Upper lobe of left lung (tissue), 6 donors: ENCODE data around the gene TOGARAM2. TPM values are rescaled to one million over a fixed set of nuclear protein-coding genes. Genes with fewer than 3 reads are reported as not detected.

Source experiments
- ATAC-seq, 2 donors: fragments of 200-7000 bp; cut with Tn5 transposase; one replicate each; pipeline ENCODE4 v1.9.1; 2022; ENCODE audit warnings: mild to moderate bottlenecking in 2 of 2, moderate library complexity in 2 of 2; ENCODE audit not compliant: low FRiP score in 2 of 2
- DNase-seq, 2 donors: peaks; one replicate each; pipeline ENCODE4 v3.0.0-alpha.2; 2019 to 2020
- H3K27ac ChIP-seq, 4 donors: fragments of 200-600 bp; sonication (generic); one replicate each; pipeline ENCODE4 v1.5.1; 2016 to 2019
- H3K27me3 ChIP-seq, 4 donors: fragments of 200-600 bp; sonication (generic); one replicate each; pipeline ENCODE4 v1.5.1; 2017 to 2019
- H3K36me3 ChIP-seq, 4 donors: fragments of 200-600 bp; sonication (generic); one replicate each; pipeline ENCODE4 v1.5.1; 2016 to 2019
- H3K4me1 ChIP-seq, 4 donors: fragments of 200-600 bp; sonication (generic); one replicate each; pipeline ENCODE4 v1.5.1; 2018 to 2019
- H3K4me3 ChIP-seq, 4 donors: fragments of 200-600 bp; sonication (generic); one replicate each; pipeline ENCODE4 v1.5.1; 2017 to 2019; ENCODE audit warnings: mild to moderate bottlenecking in 2 of 4, moderate library complexity in 1 of 4
- H3K9me3 ChIP-seq, 4 donors: fragments of 200-600 bp; sonication (generic); one replicate each; pipeline ENCODE4 v1.5.1; 2018 to 2019
- EP300 ChIP-seq, 4 donors: sonication (generic); formaldehyde crosslinking; IDR thresholded peaks; one replicate each; pipeline ENCODE4 v1.5.1; 2017; ENCODE audit warnings: antibody characterized with exemption in 4 of 4, control low read depth in 2 of 4
- POLR2A ChIP-seq, 4 donors: fragments of 450-650 bp; IDR thresholded peaks; one replicate each; pipeline ENCODE4 v1.5.1; 2016 to 2017; ENCODE audit warnings: antibody characterized with exemption in 4 of 4, mild to moderate bottlenecking in 2 of 4
- POLR2AphosphoS5 ChIP-seq, 2 donors: sonication (generic); formaldehyde crosslinking; IDR thresholded peaks; one replicate each; pipeline ENCODE4 v1.5.1; 2017; ENCODE audit warnings: antibody characterized with exemption in 2 of 2
- WGBS, 2 donors: methylation state at CpG; one replicate each; pipeline ENCODE4 v1.1.5; 2017 to 2018; 5-methylcytosine and 5-hydroxymethylcytosine counted together
- small RNA-seq, 4 donors: library from RNA; depleted of rRNA; stranded (forward); fragments of <200 nt; gene quantifications; one replicate each; pipeline ENCODE3, GENCODE V24; 2016
- total RNA-seq, 6 donors: library from RNA; depleted of rRNA in 4 of 6; stranded (reverse); fragments of >200 nt in 4 of 6; gene quantifications; one replicate each; pipeline versions ENCODE4 v1.1.0 to v1.2.1, GENCODE V29; 2016 to 2021
- TF ChIP-seq, protein P1 (sequence below), 6 experiments: fragments of 450-650 bp in 4 of 6; fragments of 200-600 bp in 2 of 6; sonication (generic) in 2 of 6; IDR thresholded peaks; one replicate each; pipeline ENCODE4 v1.5.1; 2016 to 2019; ENCODE audit warnings: antibody characterized with exemption in 6 of 6
- donor health status: DM: no; HTN: no; CAD: no; lungs with moderate emphysema.
- donor health status: DM: no; HTN: yes; CAD: no; lungs with severe emphysema.

Gene TOGARAM2
- total RNA-seq, 6 donors from 2014 or later = 0.37 to 24.5 (median 10.9) TPM

DNA sequence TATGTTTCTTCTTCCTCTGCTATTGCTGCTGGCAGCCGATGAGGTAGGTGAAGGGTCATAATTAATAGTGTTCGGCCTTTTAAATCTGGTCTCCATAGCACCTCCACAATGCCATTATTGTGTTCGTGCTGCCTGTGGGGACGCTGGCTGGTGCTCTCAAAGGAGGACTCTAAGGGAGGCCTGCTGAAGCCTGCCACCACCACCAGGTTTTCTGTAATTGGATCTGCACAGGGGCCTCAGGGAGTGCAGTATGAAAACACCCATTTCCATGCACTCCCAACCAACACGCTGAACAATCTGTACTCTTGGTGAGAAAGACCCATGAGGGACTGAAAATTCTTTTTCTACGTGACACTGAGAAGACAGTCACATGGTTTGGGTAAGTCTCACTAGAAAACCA lies 116.5 kb downstream of the TOGARAM2 start:
- H3K27me3 ChIP-seq = no peaks in the 10 kb centered on the region

DNA sequence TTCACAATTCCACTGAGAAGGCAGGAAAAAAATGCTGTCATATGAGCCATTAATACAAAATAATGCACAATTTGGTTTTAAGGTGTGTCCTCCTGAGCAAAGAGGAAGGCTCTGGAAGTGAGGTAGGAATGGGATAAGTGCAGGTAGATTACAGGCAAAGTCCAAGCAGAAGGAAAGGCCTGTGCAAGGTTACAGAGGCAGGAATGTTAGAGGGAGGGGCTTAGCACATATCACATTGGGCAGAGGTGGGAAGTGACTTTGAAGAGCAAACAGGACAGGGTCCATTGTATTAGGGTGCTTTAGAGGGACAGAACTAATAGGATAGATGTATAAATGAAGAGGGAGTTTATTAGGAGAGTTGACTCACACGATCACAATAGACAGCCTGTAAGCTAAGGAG lies 119.5 kb downstream of the TOGARAM2 start:
- Histone ChIP-seq H3K36me3 (no peaks in the 10 kb centered on the region), H3K4me1 (no peaks in the 10 kb centered on the region), H3K9me3 (no peaks in the 10 kb centered on the region), H3K27ac (no peak overlapping the region), H3K27me3 (no peaks in the 10 kb centered on the region), H3K4me3 (no peak overlapping the region)
- 81 to 100% methylated on average over 1 of the region's 1 CpG for WGBS, 2 donors
- DNase-seq (no peak), ATAC-seq (no peak)
- no peak for TF ChIP-seq POLR2A (IDR thresholded peaks at IDR 0.05)
- no peak for TF ChIP-seq POLR2AphosphoS5 (IDR thresholded peaks at IDR 0.05)

More for the DNA sequence above, 116.5 kb downstream of the TOGARAM2 start:
- H3K9me3 ChIP-seq = no peaks in the 10 kb centered on the region
- H3K4me1 ChIP-seq = no peaks in the 10 kb centered on the region
- no peak overlapping the region for H3K4me3 ChIP-seq
- H3K36me3 ChIP-seq = no peaks in the 10 kb centered on the region
- TF ChIP-seq POLR2A (IDR thresholded peaks at IDR 0.05) (no peak), EP300 (IDR thresholded peaks at IDR 0.05) (no peak), POLR2AphosphoS5 (IDR thresholded peaks at IDR 0.05) (no peak)
- TF ChIP-seq, protein P1, sequence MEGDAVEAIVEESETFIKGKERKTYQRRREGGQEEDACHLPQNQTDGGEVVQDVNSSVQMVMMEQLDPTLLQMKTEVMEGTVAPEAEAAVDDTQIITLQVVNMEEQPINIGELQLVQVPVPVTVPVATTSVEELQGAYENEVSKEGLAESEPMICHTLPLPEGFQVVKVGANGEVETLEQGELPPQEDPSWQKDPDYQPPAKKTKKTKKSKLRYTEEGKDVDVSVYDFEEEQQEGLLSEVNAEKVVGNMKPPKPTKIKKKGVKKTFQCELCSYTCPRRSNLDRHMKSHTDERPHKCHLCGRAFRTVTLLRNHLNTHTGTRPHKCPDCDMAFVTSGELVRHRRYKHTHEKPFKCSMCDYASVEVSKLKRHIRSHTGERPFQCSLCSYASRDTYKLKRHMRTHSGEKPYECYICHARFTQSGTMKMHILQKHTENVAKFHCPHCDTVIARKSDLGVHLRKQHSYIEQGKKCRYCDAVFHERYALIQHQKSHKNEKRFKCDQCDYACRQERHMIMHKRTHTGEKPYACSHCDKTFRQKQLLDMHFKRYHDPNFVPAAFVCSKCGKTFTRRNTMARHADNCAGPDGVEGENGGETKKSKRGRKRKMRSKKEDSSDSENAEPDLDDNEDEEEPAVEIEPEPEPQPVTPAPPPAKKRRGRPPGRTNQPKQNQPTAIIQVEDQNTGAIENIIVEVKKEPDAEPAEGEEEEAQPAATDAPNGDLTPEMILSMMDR (IDR thresholded peaks at IDR 0.05) = no peak
- DNase-seq (no peak), ATAC-seq (no peak)
- WGBS, 2 donors = 71 to 77% methylated on average over 6 of the region's 6 CpGs
- H3K27ac ChIP-seq = no peak overlapping the region

Small RNA genes within 50 kb of the gene (small RNA-seq; reads per million reads assigned to genes)
- gene RF00019 = 0 reads per million in 4 donors

Other genes with a start within 250 kb of the TOGARAM2 start
- 100 to 1,000 TPM in 5 of 6 donors, 10 to 100 TPM in 1; 83.0 to 255 (median 222) TPM for gene PPP1CB, start 229.5 kb upstream of the TOGARAM2 start, total RNA-seq
- 1 to 10 TPM; 1.0 to 2.3 (median 1.6) TPM for gene SPDYA, start 170.5 kb upstream of the TOGARAM2 start, total RNA-seq
- 10 to 100 TPM in 2 of 6 donors, 1 to 10 TPM in 4; 7.9 to 12.5 (median 9.7) TPM for gene TRMT61B, start 111.0 kb upstream of the TOGARAM2 start, total RNA-seq
- gene WDR43, start 86.6 kb upstream of the TOGARAM2 start, total RNA-seq = 10 to 100 TPM; 20.4 to 54.7 (median 33.7) TPM
- under 1 TPM in 4 of 6 donors, not detected in 2; 0.15 to 0.71 (median 0.55) TPM for gene PCARE, start 93.2 kb downstream of the TOGARAM2 start, total RNA-seq
- 100 to 1,000 TPM in 1 of 6 donors, 10 to 100 TPM in 5; 46.0 to 104 (median 69.5) TPM for gene CLIP4, start 134.1 kb downstream of the TOGARAM2 start, total RNA-seq